ENCODE measurements around the gene CELSR1. TPM values are rescaled to one million over a fixed set of nuclear protein-coding genes. Genes with fewer than 3 reads are reported as not detected.
"Not testable (repeated sequence)": the region's sequence is repeated elsewhere in the genome, so short reads cannot be mapped to it uniquely, and the experiment has no call there.

The CELSR1 gene
- total RNA-seq, 1 donor from 2014 or later = 6.7 TPM

- no peak for DNase-seq (ENCODE audit: low spot score)
These were observed 26.0 kb downstream of the CELSR1 start for GRCh38 chr22:46511151-46512038.

- no peak for DNase-seq (ENCODE audit: low spot score)
These were observed 27.9 kb downstream of the CELSR1 start for GRCh38 chr22:46509416-46510089.

GRCh38 chr22:46508491-46508999 lies 28.9 kb downstream of the CELSR1 start:
- DNase-seq (ENCODE audit: low spot score) = no peak

GRCh38 chr22:46507451-46508425 lies 29.7 kb downstream of the CELSR1 start:
- DNase-seq (ENCODE audit: low spot score) = no peak

GRCh38 chr22:46504584-46504983 lies 32.8 kb downstream of the CELSR1 start:
- DNase-seq (ENCODE audit: low spot score) = no peak

- DNase-seq (ENCODE audit: low spot score) = no peak
These were observed 34.8 kb downstream of the CELSR1 start for GRCh38 chr22:46502440-46503175.

GRCh38 chr22:46501701-46502100 lies 35.7 kb downstream of the CELSR1 start:
- no peak for DNase-seq (ENCODE audit: low spot score)

GRCh38 chr22:46501265-46501664 lies 36.2 kb downstream of the CELSR1 start:
- DNase-seq (ENCODE audit: low spot score) = not testable (repeated sequence)

GRCh38 chr22:46500201-46500600 lies 37.2 kb downstream of the CELSR1 start:
- DNase-seq (ENCODE audit: low spot score) = no peak

- DNase-seq (ENCODE audit: low spot score) = no peak
These were observed 37.6 kb downstream of the CELSR1 start for GRCh38 chr22:46499805-46500189.

GRCh38 chr22:46491946-46492345 lies 45.5 kb downstream of the CELSR1 start:
- DNase-seq (ENCODE audit: low spot score) = no peak

GRCh38 chr22:46490538-46490937 lies 46.9 kb downstream of the CELSR1 start:
- DNase-seq (ENCODE audit: low spot score) = no peak

- DNase-seq (ENCODE audit: low spot score) = no peak
These were observed 50.3 kb downstream of the CELSR1 start for GRCh38 chr22:46486996-46487717.

GRCh38 chr22:46484861-46485595 lies 52.4 kb downstream of the CELSR1 start:
- no peak for DNase-seq (ENCODE audit: low spot score)

- DNase-seq (ENCODE audit: low spot score) = no peak
These were observed 53.1 kb downstream of the CELSR1 start for GRCh38 chr22:46484156-46484860.

- no peak for DNase-seq (ENCODE audit: low spot score)
These were observed 54.1 kb downstream of the CELSR1 start for GRCh38 chr22:46483353-46483752.

GRCh38 chr22:46482056-46482675 lies 55.3 kb downstream of the CELSR1 start:
- DNase-seq (ENCODE audit: low spot score) = no peak

- no peak for DNase-seq (ENCODE audit: low spot score)
These were observed 56.0 kb downstream of the CELSR1 start for GRCh38 chr22:46481386-46481785.
